Stimulated activated CD4-positive, alpha-beta T cell treated with anti-CD3 and anti-CD28 coated beads, Interleukin-1b, Interleukin-23, amount 100 ng/mL, for 1 hour (primary cell): Measurements from ENCODE around the gene HTR3D.
"Not testable (repeated sequence)": the region's sequence is repeated elsewhere in the genome, so short reads cannot be mapped to it uniquely, and the experiment has no call there.

Experiments
- DNase-seq, 2 donors: peaks; one replicate each; pipeline ENCODE4 v3.0.0-alpha.2; 2020; ENCODE audit warnings: low read depth in 2 of 2

HTR3D gene

GRCh38 chr3:184031187-184031792 lies at the start of gene HTR3D:
Gene HTR3D, plus strand, starts transcription at chr3:184031742. Its CDS starts 0 bp downstream, at chr3:184031742.
- DNase-seq: no peak

- no peak for DNase-seq
Measured at GRCh38 chr3:183981990-183982644, 49.4 kb upstream of the HTR3D start.

- no peak for DNase-seq
Measured at GRCh38 chr3:183984127-183984740, 47.3 kb upstream of the HTR3D start.

GRCh38 chr3:183984749-183985729 lies 46.5 kb upstream of the HTR3D start:
- DNase-seq: no peak

GRCh38 chr3:183987000-183987600 lies 44.4 kb upstream of the HTR3D start:
- no peak for DNase-seq

- DNase-seq: no peak
Measured at GRCh38 chr3:183988216-183988790, 43.2 kb upstream of the HTR3D start.

- DNase-seq: no peak
Measured at GRCh38 chr3:183991403-183991802, 40.1 kb upstream of the HTR3D start.

- DNase-seq: no peak
Measured at GRCh38 chr3:184001761-184002160, 29.8 kb upstream of the HTR3D start.

GRCh38 chr3:184002469-184002868 lies 29.1 kb upstream of the HTR3D start:
- no peak for DNase-seq

- DNase-seq: no peak
Measured at GRCh38 chr3:184003187-184003967, 28.2 kb upstream of the HTR3D start.

- no peak for DNase-seq
Measured at GRCh38 chr3:184004476-184004875, 27.1 kb upstream of the HTR3D start.

- DNase-seq: no peak
Measured at GRCh38 chr3:184005941-184006507, 25.5 kb upstream of the HTR3D start.

GRCh38 chr3:184007143-184007813 lies 24.3 kb upstream of the HTR3D start:
- not testable (repeated sequence) for DNase-seq

- DNase-seq: no peak
Measured at GRCh38 chr3:184008161-184008560, 23.4 kb upstream of the HTR3D start.

- no peak for DNase-seq
Measured at GRCh38 chr3:184011230-184011876, 20.2 kb upstream of the HTR3D start.

- no peak for DNase-seq
Measured at GRCh38 chr3:184011937-184012889, 19.3 kb upstream of the HTR3D start.

GRCh38 chr3:184015381-184016019 lies 16.0 kb upstream of the HTR3D start:
- no peak for DNase-seq
